ENCODE measurements around the gene ARHGEF12. TPM values are rescaled to one million over a fixed set of nuclear protein-coding genes. Genes with fewer than 3 reads are reported as not detected.

ARHGEF12 gene
- total RNA-seq, 2 donors from 2014 or later, result 11.2 to 14.2 TPM

- Mint-ChIP-seq H3K9me3 (no peaks in the 10 kb centered on the region), H3K27ac (no peak overlapping the region)
- ATAC-seq, result no peak
These were observed 17.9 kb downstream of the ARHGEF12 start for GRCh38 chr11:120354068-120354467.

GRCh38 chr11:120354779-120355178 is 18.6 kb downstream of the ARHGEF12 start:
- Mint-ChIP-seq H3K9me3 (no peaks in the 10 kb centered on the region), H3K27ac (no peak overlapping the region), H3K36me3 (no peaks in the 10 kb centered on the region)
- DNase-seq (ENCODE audit: low spot score in 2 of 2), result no peak
- ATAC-seq, result no peak

More at GRCh38 chr11:120354068-120354467, 17.9 kb downstream of the ARHGEF12 start:
- H3K36me3 Mint-ChIP-seq, result no peaks in the 10 kb centered on the region
- no peak for DNase-seq (ENCODE audit: low spot score in 2 of 2)

- no peak for ATAC-seq
These were observed 21.4 kb downstream of the ARHGEF12 start for GRCh38 chr11:120357620-120358019.

GRCh38 chr11:120358729-120359128 is 22.5 kb downstream of the ARHGEF12 start:
- ATAC-seq, result no peak
- no peaks in the 10 kb centered on the region for H3K9me3 Mint-ChIP-seq

More at GRCh38 chr11:120357620-120358019, 21.4 kb downstream of the ARHGEF12 start:
- DNase-seq (ENCODE audit: low spot score in 2 of 2), result no peak
- Mint-ChIP-seq H3K9me3 (no peaks in the 10 kb centered on the region), H3K27ac (no peak overlapping the region), H3K36me3 (no peaks in the 10 kb centered on the region)

GRCh38 chr11:120363436-120363835 is 27.2 kb downstream of the ARHGEF12 start:
- H3K36me3 Mint-ChIP-seq, result no peaks in the 10 kb centered on the region
- no peak for ATAC-seq
- H3K9me3 Mint-ChIP-seq, result no peaks in the 10 kb centered on the region
- no peak for DNase-seq (ENCODE audit: low spot score in 2 of 2)
- H3K27ac Mint-ChIP-seq, result no peak overlapping the region

More at GRCh38 chr11:120358729-120359128, 22.5 kb downstream of the ARHGEF12 start:
- no peaks in the 10 kb centered on the region for H3K36me3 Mint-ChIP-seq
- H3K27ac Mint-ChIP-seq, result no peak overlapping the region
- no peak for DNase-seq (ENCODE audit: low spot score in 2 of 2)

GRCh38 chr11:120365512-120365911 is 29.3 kb downstream of the ARHGEF12 start:
- no peak overlapping the region for H3K27ac Mint-ChIP-seq
- no peak for DNase-seq (ENCODE audit: low spot score in 2 of 2)
- no peaks in the 10 kb centered on the region for H3K9me3 Mint-ChIP-seq
- no peak for ATAC-seq
- no peaks in the 10 kb centered on the region for H3K36me3 Mint-ChIP-seq

- no peak for ATAC-seq
- H3K36me3 Mint-ChIP-seq, result no peaks in the 10 kb centered on the region
- H3K27ac Mint-ChIP-seq, result no peak overlapping the region
- DNase-seq (ENCODE audit: low spot score in 2 of 2), result no peak
- no peaks in the 10 kb centered on the region for H3K9me3 Mint-ChIP-seq
These were observed 36.1 kb downstream of the ARHGEF12 start for GRCh38 chr11:120372296-120372695.

GRCh38 chr11:120375076-120375475 is 38.9 kb downstream of the ARHGEF12 start:
- ATAC-seq, result no peak
- Mint-ChIP-seq H3K9me3 (peaks cover 4 to 6% of the 10 kb centered on the region in 2 donors), H3K36me3 (peaks cover 7 to 11% of the 10 kb centered on the region in 2 donors), H3K27ac (no peak overlapping the region)
- no peak for DNase-seq (ENCODE audit: low spot score in 2 of 2)

GRCh38 chr11:120376547-120377182 is 40.5 kb downstream of the ARHGEF12 start:
- ATAC-seq (no peak), DNase-seq (ENCODE audit: low spot score in 2 of 2) (no peak)
- H3K9me3 Mint-ChIP-seq, result peaks cover 4 to 6% of the 10 kb centered on the region in 2 donors
- no peak overlapping the region for H3K27ac Mint-ChIP-seq
- H3K36me3 Mint-ChIP-seq, result peaks cover 7 to 11% of the 10 kb centered on the region in 2 donors

- Mint-ChIP-seq H3K36me3 (peaks cover 7 to 11% of the 10 kb centered on the region in 2 donors), H3K9me3 (peaks cover 6 to 11% of the 10 kb centered on the region in 2 donors), H3K27ac (no peak overlapping the region)
- DNase-seq (ENCODE audit: low spot score in 2 of 2), result no peak
- ATAC-seq, result no peak
These were observed 42.3 kb downstream of the ARHGEF12 start for GRCh38 chr11:120378474-120378873.

- Mint-ChIP-seq H3K27ac (no peak overlapping the region), H3K36me3 (peaks cover 7 to 11% of the 10 kb centered on the region in 2 donors), H3K9me3 (peaks cover 6 to 11% of the 10 kb centered on the region in 2 donors)
- DNase-seq (ENCODE audit: low spot score in 2 of 2) (no peak), ATAC-seq (no peak)
These were observed 45.2 kb downstream of the ARHGEF12 start for GRCh38 chr11:120381401-120381800.

- ATAC-seq (no peak), DNase-seq (ENCODE audit: low spot score in 2 of 2) (no peak)
- H3K36me3 Mint-ChIP-seq, result peaks cover 4% of the 10 kb centered on the region in 2 donors
- no peak overlapping the region for H3K27ac Mint-ChIP-seq
- H3K9me3 Mint-ChIP-seq, result peaks cover 4 to 10% of the 10 kb centered on the region in 2 donors
These were observed 47.4 kb downstream of the ARHGEF12 start for GRCh38 chr11:120383518-120384155.

- Mint-ChIP-seq H3K27ac (no peak overlapping the region), H3K36me3 (peaks cover 0 to 4% of the 10 kb centered on the region in 2 donors), H3K9me3 (peaks cover under 1 to 8% of the 10 kb centered on the region in 2 donors)
- DNase-seq (ENCODE audit: low spot score in 2 of 2) (no peak), ATAC-seq (no peak)
These were observed 48.3 kb downstream of the ARHGEF12 start for GRCh38 chr11:120384476-120384875.

GRCh38 chr11:120385110-120385509 is 48.9 kb downstream of the ARHGEF12 start:
- no peak overlapping the region for H3K27ac Mint-ChIP-seq

GRCh38 chr11:120385655-120386054 is 49.4 kb downstream of the ARHGEF12 start:
- H3K27ac Mint-ChIP-seq, result no peak overlapping the region
- ATAC-seq (no peak), DNase-seq (ENCODE audit: low spot score in 2 of 2) (no peak)
- peaks cover 6 to 18% of the 10 kb centered on the region in 2 donors for H3K9me3 Mint-ChIP-seq
- H3K36me3 Mint-ChIP-seq, result peaks cover 0 to 9% of the 10 kb centered on the region in 2 donors

More at GRCh38 chr11:120385110-120385509, 48.9 kb downstream of the ARHGEF12 start:
- peaks cover 6 to 14% of the 10 kb centered on the region in 2 donors for H3K9me3 Mint-ChIP-seq
- ATAC-seq (no peak), DNase-seq (ENCODE audit: low spot score in 2 of 2) (no peak)
- H3K36me3 Mint-ChIP-seq, result peaks cover 0 to 9% of the 10 kb centered on the region in 2 donors

- Mint-ChIP-seq H3K9me3 (peaks cover 6 to 18% of the 10 kb centered on the region in 2 donors), H3K36me3 (peaks cover 0 to 9% of the 10 kb centered on the region in 2 donors), H3K27ac (no peak overlapping the region)
- DNase-seq (ENCODE audit: low spot score in 2 of 2), result no peak
- ATAC-seq, result no peak
These were observed 50.1 kb downstream of the ARHGEF12 start for GRCh38 chr11:120386318-120386717.

GRCh38 chr11:120386774-120387371 is 50.7 kb downstream of the ARHGEF12 start:
- no peak for DNase-seq (ENCODE audit: low spot score in 2 of 2)
- H3K36me3 Mint-ChIP-seq, result peaks cover 0 to 9% of the 10 kb centered on the region in 2 donors
- no peak overlapping the region for H3K27ac Mint-ChIP-seq
- no peak for ATAC-seq
- peaks cover 6 to 18% of the 10 kb centered on the region in 2 donors for H3K9me3 Mint-ChIP-seq

Data from activated naive CD4-positive, alpha-beta T cell treated with anti-CD3 and anti-CD28 coated beads, Interleukin-2, amount 50 U/mL, for 72 hours (primary cell).